Erythroblast (primary cell): ENCODE data around the gene RB1.

Source experiments
- GATA1 ChIP-seq: IDR thresholded peaks from 2 replicates; pipeline ENCODE4 v1.6.1; 2011; ENCODE audit warnings: low read depth, mild to moderate bottlenecking, control low read depth, low read length, moderate library complexity
- POLR2A ChIP-seq: IDR thresholded peaks from 2 replicates; pipeline ENCODE4 v1.6.1; 2011; ENCODE audit warnings: mild to moderate bottlenecking, low read length

- no peak for TF ChIP-seq POLR2A
- no peak for TF ChIP-seq GATA1
Observed at GRCh38 chr13:48403151-48403631, 99.6 kb downstream of the RB1 start.
